GM23248 (cell line): Measurements from ENCODE around the gene SLBP. TPM values are rescaled to one million over a fixed set of nuclear protein-coding genes. Genes with fewer than 3 reads are reported as not detected.

Source experiments
- DNase-seq: peaks from one replicate; pipeline ENCODE4 v3.0.0-alpha.2; 2015
- H2AFZ ChIP-seq: fragments of 200-600 bp; sonication (generic); 2 replicates; pipeline ENCODE4 v1.6.1; 2016; ENCODE audit warnings: antibody characterized with exemption
- H3F3A ChIP-seq: fragments of 200-600 bp; sonication (generic); 2 replicates; pipeline ENCODE4 v1.6.1; 2016; ENCODE audit warnings: mild to moderate bottlenecking, antibody characterized with exemption, mixed run types; ENCODE audit not compliant: insufficient read depth
- H3K27ac ChIP-seq: fragments of 200-600 bp; sonication (generic); 2 replicates; pipeline ENCODE4 v1.5.1; 2016; ENCODE audit warnings: mild to moderate bottlenecking
- H3K27me3 ChIP-seq: fragments of 200-600 bp; sonication (generic); replicated peaks from 2 replicates; pipeline ENCODE4 v1.6.1; 2016; ENCODE audit warnings: mild to moderate bottlenecking; ENCODE audit not compliant: insufficient read depth
- H3K36me3 ChIP-seq: fragments of 200-600 bp; sonication (generic); 2 replicates; pipeline ENCODE4 v1.6.1; 2016; ENCODE audit warnings: low read depth, mild to moderate bottlenecking
- H3K4me1 ChIP-seq: fragments of 200-600 bp; sonication (generic); 2 replicates; pipeline ENCODE4 v1.6.1; 2016; ENCODE audit warnings: mild to moderate bottlenecking; ENCODE audit not compliant: insufficient read depth
- H3K4me2 ChIP-seq: fragments of 200-600 bp; sonication (generic); one replicate; pipeline ENCODE4 v1.6.1; 2016; ENCODE audit warnings: mild to moderate bottlenecking; ENCODE audit not compliant: unreplicated experiment
- H3K4me3 ChIP-seq: fragments of 200-600 bp; sonication (generic); 2 replicates; pipeline ENCODE4 v1.5.1; 2016; ENCODE audit warnings: mild to moderate bottlenecking
- H3K79me2 ChIP-seq: fragments of 200-600 bp; sonication (generic); 2 replicates; pipeline ENCODE4 v1.6.1; 2016; ENCODE audit warnings: mild to moderate bottlenecking; ENCODE audit not compliant: insufficient read depth
- H3K9ac ChIP-seq: fragments of 200-600 bp; sonication (generic); 2 replicates; pipeline ENCODE4 v1.6.1; 2016; ENCODE audit warnings: mild to moderate bottlenecking
- H3K9me2 ChIP-seq: fragments of 200-600 bp; sonication (generic); 2 replicates; pipeline ENCODE4 v1.6.1; 2016; ENCODE audit warnings: mixed run types, mild to moderate bottlenecking, moderate library complexity; ENCODE audit not compliant: insufficient read depth
- H3K9me3 ChIP-seq: fragments of 200-600 bp; sonication (generic); one replicate; pipeline ENCODE4 v1.6.1; 2017; ENCODE audit warnings: low read depth
- H4K20me1 ChIP-seq: fragments of 200-600 bp; sonication (generic); 2 replicates; pipeline ENCODE4 v1.6.0; 2016; ENCODE audit not compliant: insufficient read depth
- EZH2 ChIP-seq: fragments of 200-600 bp; sonication (generic); IDR thresholded peaks from 2 replicates; pipeline ENCODE4 v1.6.1; 2018; ENCODE audit warnings: antibody characterized with exemption, mild to moderate bottlenecking; ENCODE audit not compliant: insufficient read depth, poor library complexity, severe bottlenecking
- EZH2phosphoT487 ChIP-seq: fragments of 200-600 bp; sonication (generic); IDR thresholded peaks from 2 replicates; pipeline ENCODE4 v1.6.1; 2018; ENCODE audit warnings: antibody characterized with exemption, moderate library complexity, mild to moderate bottlenecking, low read depth; ENCODE audit not compliant: insufficient read depth
- WGBS, 2 experiments: methylation state at CpG; one replicate each; pipeline ENCODE4 v1.1.6; 2015 to 2017; ENCODE audit warnings: low lambda C conversion rate in 2 of 2, low coverage in 1 of 2; ENCODE audit errors: missing lambda C conversion rate in 2 of 2; 5-methylcytosine and 5-hydroxymethylcytosine counted together
- in situ Hi-C: fragments of 300-500 bp; cut with MboI; formaldehyde crosslinking; loops from 2 replicates; pipeline ENCODE4 v1.15.0; 2020
- polyA plus RNA-seq: library from polyadenylated mRNA; unstranded; fragments of >200 nt; fragmentation: Nextera tagmentation; extraction: Ambion mirVana; gene quantifications from 2 replicates; pipeline ENCODE4 v1.2.1, GENCODE V29; 2016
- total RNA-seq: library from RNA; depleted of rRNA; stranded (reverse); fragments of >200 nt; shearing (Covaris generic); gene quantifications from 2 replicates; pipeline ENCODE4 v1.2.3, GENCODE V29; 2014

Gene SLBP
- total and polyA plus RNA-seq, 2 experiments from 2014 or later: 72.7 to 85.8 TPM

GRCh38 chr4:1691737-1692373 lies 20.3 kb downstream of the SLBP start:
- H3K27ac ChIP-seq: no peak overlapping the region
- no peak overlapping the region for H3K4me3 ChIP-seq
- no peak for TF ChIP-seq EZH2phosphoT487
- TF ChIP-seq EZH2: no peak
- H3K9ac ChIP-seq: no peak overlapping the region
- H3K4me2 ChIP-seq: no peak overlapping the region
- H3K4me1 ChIP-seq: no peaks in the 10 kb centered on the region
- H3K9me2 ChIP-seq: no peaks in the 10 kb centered on the region
- H3F3A ChIP-seq: peaks cover 15% of the 10 kb centered on the region
- in situ Hi-C loops: no loop called here
- H3K27me3 ChIP-seq: no peaks in the 10 kb centered on the region
- H3K36me3 ChIP-seq: peaks cover 39% of the 10 kb centered on the region
- no peaks in the 10 kb centered on the region for H4K20me1 ChIP-seq
- WGBS, 2 experiments: 78 to 86% methylated on average over 9 of the region's 9 CpGs
- no peaks in the 10 kb centered on the region for H3K9me3 ChIP-seq
- no peak for DNase-seq
- no peaks in the 10 kb centered on the region for H3K79me2 ChIP-seq
- H2AFZ ChIP-seq: no peak overlapping the region

DNA sequence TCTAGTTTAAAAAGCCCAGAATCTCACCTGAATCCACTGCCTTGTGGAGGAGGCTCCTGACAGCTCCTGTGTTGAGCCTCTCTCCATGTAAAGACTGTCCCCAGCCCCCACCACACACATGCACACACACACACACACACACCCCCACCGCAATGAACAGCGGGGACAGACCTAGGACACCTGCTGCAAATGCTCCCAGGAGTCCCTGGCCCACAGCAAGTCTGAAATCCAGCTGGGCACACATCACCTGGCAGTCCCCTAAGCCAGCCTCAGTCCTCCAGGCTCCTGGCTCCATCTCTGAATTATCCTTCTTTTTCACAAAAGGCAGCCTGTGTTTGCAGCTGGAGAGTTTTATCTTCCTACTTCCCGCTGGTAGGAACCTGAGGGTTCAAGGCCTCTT lies 21.4 kb downstream of the SLBP start:
- no peak overlapping the region for H2AFZ ChIP-seq
- H3K27ac ChIP-seq: no peak overlapping the region
- H3K9ac ChIP-seq: no peak overlapping the region
- peaks cover 17% of the 10 kb centered on the region for H3F3A ChIP-seq
- H3K4me1 ChIP-seq: no peaks in the 10 kb centered on the region
- H3K27me3 ChIP-seq: no peaks in the 10 kb centered on the region
- H3K9me3 ChIP-seq: no peaks in the 10 kb centered on the region
- TF ChIP-seq EZH2 (no peak), EZH2phosphoT487 (no peak)
- no peak for DNase-seq
- no peak overlapping the region for H3K4me3 ChIP-seq
- no peak overlapping the region for H3K4me2 ChIP-seq
- no peaks in the 10 kb centered on the region for H3K9me2 ChIP-seq
- H4K20me1 ChIP-seq: no peaks in the 10 kb centered on the region
- in situ Hi-C loops: no loop called here
- H3K36me3 ChIP-seq: peaks cover 30% of the 10 kb centered on the region
- WGBS, 2 experiments: 89 to 91% methylated on average over 3 of the region's 3 CpGs
- H3K79me2 ChIP-seq: no peaks in the 10 kb centered on the region

- H3K4me2 ChIP-seq: no peak overlapping the region
- no peak overlapping the region for H3K27ac ChIP-seq
- TF ChIP-seq EZH2phosphoT487 (no peak), EZH2 (no peak)
- H3K9ac ChIP-seq: no peak overlapping the region
- H3K27me3 ChIP-seq: no peaks in the 10 kb centered on the region
- no peak overlapping the region for H2AFZ ChIP-seq
- no peaks in the 10 kb centered on the region for H3K4me1 ChIP-seq
- H3K9me3 ChIP-seq: no peaks in the 10 kb centered on the region
- 36 to 42% methylated on average over 7 of the region's 7 CpGs for WGBS, 2 experiments
- H3K79me2 ChIP-seq: no peaks in the 10 kb centered on the region
- no peak overlapping the region for H3K4me3 ChIP-seq
- H4K20me1 ChIP-seq: no peaks in the 10 kb centered on the region
- H3F3A ChIP-seq: peaks cover 32% of the 10 kb centered on the region
- in situ Hi-C loops: no loop called here
- peaks cover 10% of the 10 kb centered on the region; the same call in 1 of the 2 replicates for H3K36me3 ChIP-seq
- DNase-seq: no peak
- H3K9me2 ChIP-seq: no peaks in the 10 kb centered on the region
Observed at GRCh38 chr4:1686440-1687036, 25.6 kb downstream of the SLBP start.

- H3K4me3 ChIP-seq: no peak overlapping the region
- 82 to 87% methylated on average over 15 to 23 of the region's 23 CpGs for WGBS, 2 experiments
Observed at GRCh38 chr4:1685235-1686150, 26.6 kb downstream of the SLBP start.

More at GRCh38 chr4:1685235-1686150, 26.6 kb downstream of the SLBP start:
- no peak overlapping the region for H3K4me2 ChIP-seq
- in situ Hi-C loops: no loop called here
- no peak overlapping the region for H3K27ac ChIP-seq
- 0 out of 2 replicates have a peak, but pooled peaks cover 4% of the 10 kb centered on the region for H3K36me3 ChIP-seq
- no peaks in the 10 kb centered on the region for H3K27me3 ChIP-seq
- TF ChIP-seq EZH2 (no peak), EZH2phosphoT487 (no peak)
- no peaks in the 10 kb centered on the region for H3K79me2 ChIP-seq
- H4K20me1 ChIP-seq: no peaks in the 10 kb centered on the region
- no peaks in the 10 kb centered on the region for H3K4me1 ChIP-seq
- no peak overlapping the region for H2AFZ ChIP-seq
- H3F3A ChIP-seq: peaks cover 32% of the 10 kb centered on the region
- no peaks in the 10 kb centered on the region for H3K9me3 ChIP-seq
- DNase-seq: no peak
- no peaks in the 10 kb centered on the region for H3K9me2 ChIP-seq
- H3K9ac ChIP-seq: no peak overlapping the region
